KBM-7 (cell line): ENCODE results near the gene GJA3.

Experiments
- DNase-seq: peaks from one replicate; pipeline ENCODE4 v3.0.0-alpha.2; 2015
- in situ Hi-C: fragments of 300-500 bp; cut with MboI; formaldehyde crosslinking; loops from 2 replicates; pipeline ENCODE4 v1.14.3; 2020; ENCODE audit warnings: low sequenced_read_pairs, low pct_unique_long_range_greater_than_20kb, mixed read lengths

The GJA3 gene

DNA sequence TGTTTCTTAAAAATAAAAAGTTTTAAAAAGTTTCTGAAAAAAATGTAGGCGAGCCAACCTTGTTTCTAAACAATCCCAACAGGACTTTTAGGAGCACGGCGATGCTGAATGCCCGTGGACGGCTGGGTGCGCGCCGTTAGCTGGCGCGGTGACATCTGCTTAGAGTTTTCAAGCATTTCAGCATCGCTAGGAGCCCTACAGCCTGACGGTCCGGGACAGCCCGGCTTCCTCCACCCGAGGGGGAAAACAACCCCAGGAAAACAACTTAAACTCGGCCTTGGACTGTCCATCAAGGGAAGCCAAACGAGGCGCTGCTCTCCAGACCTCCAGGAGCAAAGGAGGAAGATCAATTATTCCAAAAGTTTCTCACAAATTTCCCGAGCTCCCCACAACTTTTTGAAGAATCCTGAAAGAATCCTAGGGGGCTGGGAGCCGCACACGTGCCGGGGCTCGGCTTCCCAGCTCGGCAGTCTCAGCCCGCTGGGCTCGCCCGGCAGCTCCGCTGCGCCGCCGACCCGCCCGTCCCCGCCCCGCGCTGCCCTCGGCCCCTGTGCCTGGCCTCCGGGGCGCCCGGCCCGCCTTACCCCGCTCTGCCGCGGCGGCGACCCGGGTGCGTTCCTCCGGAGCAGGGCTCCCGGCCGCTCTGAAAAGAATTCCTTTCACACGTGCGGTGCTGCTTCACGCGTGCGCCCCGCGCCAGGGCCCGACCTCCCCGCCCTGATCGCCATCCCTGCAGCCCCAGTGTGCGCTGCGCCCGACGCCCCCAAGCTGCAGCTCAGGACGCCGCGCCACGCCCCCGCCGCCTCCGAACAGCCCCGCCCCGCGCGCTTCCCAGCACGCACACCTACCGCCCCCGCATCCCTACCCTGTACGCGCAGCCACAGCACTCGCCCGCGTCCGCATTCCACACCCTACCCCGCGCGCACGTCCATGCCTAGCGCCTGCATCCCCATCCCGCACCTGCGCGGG is at the start of gene GJA3:
GJA3 (minus strand) TSS at position 747 of the 969 bp plus-strand sequence. CDS start 17,764 bp downstream, outside the sequence.
- in situ Hi-C loops: no loop called here
- peak; percentile 85 for DNase-seq

DNA sequence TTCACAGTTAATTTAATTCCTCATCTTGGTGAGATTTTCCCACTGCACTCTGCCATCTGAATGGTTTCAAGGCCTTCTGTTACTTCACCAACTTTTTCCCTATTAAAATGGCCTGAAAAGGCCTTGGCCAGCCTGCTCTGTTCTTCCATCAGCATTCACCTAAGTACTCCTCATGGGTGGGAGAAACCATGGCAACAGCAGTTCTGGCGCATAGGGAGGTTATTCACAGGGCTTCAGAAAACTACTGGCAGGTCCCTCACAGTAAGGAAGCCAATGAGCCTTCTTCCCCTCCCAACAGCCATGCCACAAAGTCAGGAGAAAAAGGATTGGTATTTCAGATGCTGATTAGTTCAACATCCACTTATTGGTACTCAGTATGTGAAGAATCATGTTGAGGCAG is 49.1 kb upstream of the GJA3 start:
- in situ Hi-C loops: no loop called here
- no peak for DNase-seq

DNA sequence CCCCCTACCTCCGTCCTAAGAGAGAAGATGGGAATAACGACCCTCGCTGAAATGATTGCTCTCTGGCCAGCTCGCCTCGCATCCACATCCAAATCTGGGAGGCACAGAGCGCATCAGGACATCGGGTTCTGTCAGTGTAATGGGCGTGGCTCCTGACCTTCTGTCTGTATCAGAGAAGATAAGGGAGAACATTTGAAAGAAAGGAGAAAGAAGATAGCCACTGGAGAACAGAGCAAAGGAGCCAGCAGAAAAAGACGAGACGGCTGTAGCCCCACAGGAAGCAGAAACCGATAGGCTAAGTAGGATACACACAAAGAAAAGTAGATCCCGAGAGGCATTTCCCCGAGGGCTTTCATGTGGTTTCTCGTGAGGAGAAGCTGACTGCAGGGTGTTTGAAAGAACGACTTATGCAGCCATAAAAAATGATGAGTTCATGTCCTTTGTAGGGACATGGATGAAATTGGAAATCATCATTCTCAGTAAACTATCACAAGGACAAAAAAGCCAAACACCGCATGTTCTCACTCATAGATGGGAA is 45.9 kb upstream of the GJA3 start:
- no peak for DNase-seq
- in situ Hi-C loops: no loop called here

DNA sequence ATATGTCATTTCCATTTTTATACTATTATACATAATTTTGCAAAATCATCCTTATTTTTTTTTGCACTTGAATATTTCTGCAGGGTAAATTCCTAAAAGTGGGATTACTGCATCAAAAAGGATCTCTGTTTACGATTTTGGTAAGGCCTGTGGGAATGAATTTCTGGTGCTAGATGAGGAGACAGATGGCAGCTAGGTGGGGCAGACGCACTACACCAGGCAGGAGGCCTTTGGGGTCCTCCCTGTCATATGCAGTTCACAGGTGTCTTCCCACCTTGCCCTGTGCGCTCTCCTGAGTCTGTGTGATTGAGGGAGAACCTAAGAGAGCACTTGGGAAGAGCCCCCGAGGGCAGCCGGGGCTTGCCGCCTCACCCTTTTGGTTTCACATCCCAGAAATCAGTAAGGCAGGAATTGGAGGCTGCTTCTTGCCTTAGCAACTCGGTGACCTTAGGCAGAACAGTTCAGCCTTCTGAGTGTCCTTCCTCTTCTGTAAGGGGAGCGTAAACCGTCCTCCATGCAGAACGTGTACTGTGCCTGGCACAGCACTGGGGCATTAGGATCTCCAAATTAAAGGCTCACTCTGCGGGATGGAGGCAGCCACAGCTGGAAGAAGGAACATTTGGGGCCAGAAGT is 45.3 kb upstream of the GJA3 start:
- in situ Hi-C loops: no loop called here
- DNase-seq: no peak

DNA sequence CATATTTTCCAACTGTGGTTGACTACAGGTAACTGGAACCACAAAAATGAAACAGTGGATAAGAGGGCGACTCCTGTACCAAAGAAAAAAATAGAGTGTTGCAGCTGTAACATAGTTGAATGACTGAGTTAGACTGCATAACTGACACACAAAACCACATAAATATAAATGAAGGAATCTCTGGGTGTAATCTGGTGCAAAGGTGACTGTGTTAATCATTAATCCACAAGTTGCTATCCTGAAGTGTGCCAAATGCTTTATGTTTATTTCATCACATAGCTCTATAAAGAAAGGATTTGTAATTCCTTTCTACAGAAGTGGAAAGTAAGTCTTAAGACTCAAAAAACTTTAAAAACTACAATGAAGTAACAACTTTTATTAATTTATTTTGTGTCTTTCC is 37.9 kb upstream of the GJA3 start:
- no peak for DNase-seq
- in situ Hi-C loops: loop anchor here (25.0 kb wide), 1 partner anchor 714 kb away; the partner anchor contains the start of gene XPO4

DNA sequence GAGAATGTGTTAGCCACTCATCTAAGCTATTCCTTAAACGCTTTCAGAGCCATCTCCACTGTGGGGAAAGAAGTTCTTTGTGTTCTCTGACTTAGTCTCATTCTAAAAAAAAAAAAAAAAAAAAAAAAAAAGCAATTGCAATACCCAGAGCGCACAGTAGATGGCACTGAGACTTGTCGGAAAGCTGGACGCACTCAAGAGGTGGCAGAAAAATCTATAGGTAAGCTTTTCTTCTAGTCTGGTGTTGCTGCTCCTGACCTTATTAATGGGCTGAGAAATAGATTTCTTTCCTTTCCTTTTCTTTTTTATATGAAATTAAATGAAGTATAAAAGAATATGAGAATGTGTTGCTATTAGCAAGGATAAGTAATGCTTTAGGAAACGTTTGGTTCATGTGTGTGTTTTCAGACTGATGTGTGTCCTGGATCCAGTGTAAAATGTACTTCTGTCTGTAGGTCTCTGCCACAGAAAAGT is 36.5 kb upstream of the GJA3 start:
- in situ Hi-C loops: loop anchor here (25.0 kb wide), 1 partner anchor 715 kb away; the partner anchor contains the start of gene XPO4
- peak; percentile 87 for DNase-seq

DNA sequence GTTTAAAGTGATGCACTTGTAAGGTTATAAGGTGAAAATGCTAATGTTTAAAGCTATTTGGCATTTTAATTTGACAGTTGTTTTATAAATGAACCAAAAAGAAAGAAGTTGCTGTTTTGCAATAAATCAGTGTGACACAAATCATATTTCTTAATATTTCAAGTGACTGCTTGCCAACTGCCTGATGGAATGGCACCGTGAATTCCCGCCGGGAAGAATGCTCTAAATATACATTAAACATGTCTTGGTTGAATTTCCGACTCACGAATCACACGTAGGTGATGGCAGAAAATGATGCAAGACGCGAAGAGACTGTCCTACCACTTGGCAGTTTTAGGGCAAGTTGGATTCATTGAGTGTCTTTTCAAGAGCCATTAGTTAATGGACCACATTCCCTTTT is 34.9 kb upstream of the GJA3 start:
- in situ Hi-C loops: loop anchor here (25.0 kb wide), 1 partner anchor 716 kb away; the partner anchor contains the start of gene XPO4

DNA sequence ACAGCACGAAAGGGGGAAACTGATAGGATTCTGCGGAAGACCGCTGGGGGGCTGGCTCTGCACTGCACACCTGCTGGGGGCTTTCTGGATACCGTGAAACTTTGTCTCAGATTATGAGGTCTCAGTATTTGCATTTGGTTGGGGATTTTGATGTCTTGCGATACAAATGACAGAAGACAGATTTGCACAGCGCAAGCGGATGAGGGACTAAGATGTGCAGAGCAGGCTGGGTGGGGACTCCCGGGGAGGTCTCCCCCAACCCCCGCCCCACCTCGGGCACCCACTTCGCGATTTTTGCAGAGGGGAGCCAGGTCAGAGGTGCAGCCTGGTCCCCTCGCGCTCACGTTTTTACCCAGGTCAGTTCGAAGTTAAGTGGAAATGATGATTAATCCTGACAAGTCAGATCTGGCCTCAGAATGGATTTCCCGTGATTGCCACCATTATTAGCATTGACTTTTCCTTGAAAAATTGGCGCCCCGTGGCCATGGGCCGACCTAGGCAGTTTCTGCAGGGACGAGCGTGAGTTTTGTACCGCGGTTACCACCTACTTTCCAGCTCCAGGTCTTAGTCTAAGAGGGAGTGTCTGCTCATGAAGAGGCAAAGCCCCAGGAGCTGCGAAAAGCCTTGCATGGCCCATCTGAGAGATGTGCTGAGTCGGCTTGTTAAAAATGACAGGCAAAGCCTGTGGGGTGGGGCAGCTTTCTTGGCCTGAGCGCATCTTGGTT is 33.2 kb upstream of the GJA3 start:
- in situ Hi-C loops: loop anchor here (25.0 kb wide), 1 partner anchor 718 kb away; the partner anchor contains the start of gene XPO4

More for the DNA sequence above, 34.9 kb upstream of the GJA3 start:
- no peak for DNase-seq

DNA sequence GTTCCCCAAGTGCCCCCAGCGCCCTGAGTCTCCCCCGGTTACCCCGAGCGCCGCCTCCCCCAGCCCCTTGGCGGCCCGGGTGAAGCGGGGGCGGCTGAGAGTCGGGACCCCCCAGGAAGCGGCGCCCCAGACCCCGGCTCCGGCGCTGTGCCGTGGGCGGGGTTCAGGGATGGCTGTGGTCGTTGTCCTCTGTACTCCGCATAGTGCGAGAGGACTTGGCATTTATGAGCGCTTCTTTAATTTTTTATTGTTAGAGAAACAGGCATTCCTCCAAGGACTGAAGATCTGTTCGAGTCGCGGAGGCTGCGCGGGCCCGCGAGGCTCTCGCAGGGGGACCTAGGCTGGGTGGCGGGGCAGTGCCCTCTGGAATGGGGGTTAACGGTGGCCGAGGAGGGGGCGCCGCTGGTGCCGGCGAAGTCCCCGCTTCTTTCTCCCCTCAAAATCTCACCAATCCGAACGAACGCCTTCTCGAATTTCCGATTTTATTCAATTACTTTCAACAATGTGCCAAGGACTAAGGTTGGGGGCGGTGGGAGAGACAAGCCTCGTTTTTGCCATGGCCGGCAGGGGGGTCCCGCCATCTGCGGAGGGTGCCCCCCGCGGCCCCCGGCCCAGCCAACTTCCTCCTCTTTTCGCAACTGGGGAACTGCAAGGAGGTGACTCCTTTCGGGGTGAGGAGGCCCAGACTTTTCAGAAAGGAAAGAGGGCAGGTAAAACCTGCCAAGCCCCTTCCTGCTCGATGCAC is 32.5 kb upstream of the GJA3 start:
- DNase-seq: peak; percentile 25
- in situ Hi-C loops: loop anchor here (25.0 kb wide), 1 partner anchor 719 kb away; the partner anchor contains the start of gene XPO4

More for the DNA sequence above, 33.2 kb upstream of the GJA3 start:
- no peak for DNase-seq

DNA sequence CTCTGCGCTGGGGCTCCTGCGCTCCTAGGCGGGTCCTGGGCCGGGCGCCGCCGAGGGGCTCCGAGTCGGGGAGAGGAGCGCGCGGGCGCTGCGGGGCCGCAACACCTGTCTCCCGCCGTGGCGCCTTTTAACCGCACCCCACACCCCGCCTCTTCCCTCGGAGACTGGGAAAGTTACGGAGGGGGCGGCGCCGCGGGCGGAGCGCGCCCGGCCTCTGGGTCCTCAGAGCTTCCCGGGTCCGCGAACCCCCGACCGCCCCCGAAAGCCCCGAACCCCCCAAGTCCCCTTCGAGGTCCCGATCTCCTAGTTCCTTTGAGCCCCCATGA is 31.9 kb upstream of the GJA3 start, which contains the start of gene GJB2:
GJB2 (minus strand) TSS at position 103 of the 326 bp plus-strand sequence. CDS start 3,357 bp downstream, outside the sequence.
- DNase-seq: no peak
- in situ Hi-C loops: loop anchor here (25.0 kb wide), 1 partner anchor 720 kb away; the partner anchor contains the start of gene XPO4

DNA sequence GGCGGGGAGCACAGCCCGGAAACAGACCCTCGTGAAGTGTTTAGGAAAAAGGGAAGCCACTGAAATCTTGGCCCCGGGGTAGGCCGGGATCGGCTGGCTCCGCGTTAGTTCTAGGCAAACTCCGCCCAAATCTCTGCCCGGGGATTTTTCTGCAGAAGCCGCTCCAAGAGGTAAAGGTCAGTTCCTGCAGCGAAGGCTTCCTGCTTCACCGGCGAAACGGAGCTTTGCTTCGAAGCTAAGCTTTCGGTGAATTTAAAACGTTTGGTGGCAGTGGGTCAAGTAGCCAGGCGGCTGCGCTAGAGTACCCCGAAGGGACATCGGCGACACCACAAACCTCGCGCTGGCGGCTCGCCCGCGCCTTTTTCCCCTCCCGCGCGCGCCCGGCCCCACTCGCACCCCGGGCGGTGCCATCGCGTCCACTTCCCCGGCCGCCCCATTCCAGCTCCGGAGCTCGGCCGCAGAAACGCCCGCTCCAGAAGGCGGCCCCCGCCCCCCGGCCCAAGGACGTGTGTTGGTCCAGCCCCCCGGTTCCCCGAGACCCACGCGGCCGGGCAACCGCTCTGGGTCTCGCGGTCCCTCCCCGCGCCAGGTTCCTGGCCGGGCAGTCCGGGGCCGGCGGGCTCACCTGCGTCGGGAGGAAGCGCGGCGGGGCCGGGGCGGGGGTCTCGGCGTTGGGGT is 31.4 kb upstream of the GJA3 start:
- DNase-seq: peak; percentile 28
- in situ Hi-C loops: loop anchor here (25.0 kb wide), 1 partner anchor 720 kb away; the partner anchor contains the start of gene XPO4

DNA sequence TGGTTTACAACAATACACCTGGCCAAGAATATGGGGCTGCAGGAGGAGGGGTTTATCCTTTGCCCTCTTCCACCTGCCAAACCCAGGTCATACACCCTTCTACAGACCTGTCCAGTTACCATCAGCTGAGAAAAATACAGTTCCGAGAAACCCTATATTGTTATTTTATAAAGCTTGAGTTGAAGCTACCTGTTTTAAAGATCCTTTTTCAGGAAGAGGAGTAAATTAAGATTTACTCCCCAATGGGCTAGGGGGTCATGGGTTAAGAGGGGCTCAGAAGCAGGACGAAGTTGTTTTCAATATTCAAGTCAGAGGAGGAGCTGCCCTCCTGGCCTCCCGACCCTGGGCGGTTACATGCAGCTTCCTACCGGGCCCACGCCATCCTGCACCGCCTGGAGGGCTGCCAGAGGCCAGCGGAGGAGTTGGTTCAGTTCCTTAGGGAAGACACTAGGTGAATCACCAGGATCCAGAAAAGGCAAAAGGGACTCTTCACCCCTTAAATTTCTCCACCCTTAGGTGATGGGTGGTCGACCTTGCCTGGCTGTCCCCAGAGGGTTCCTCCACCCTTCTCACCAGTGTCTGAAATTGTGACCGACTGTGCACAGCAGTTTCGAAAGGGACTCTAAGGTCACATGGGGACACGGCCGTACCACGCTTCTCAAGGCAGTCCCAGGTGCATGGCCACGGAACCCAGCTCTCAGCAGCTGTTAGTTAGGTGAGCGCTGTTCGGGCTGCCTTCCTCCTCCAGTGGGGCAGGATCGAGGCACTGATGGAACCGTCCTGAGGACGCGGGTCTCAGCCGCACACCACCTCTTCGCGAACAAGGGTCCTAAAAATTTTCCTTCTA is 30.7 kb upstream of the GJA3 start:
- no peak for DNase-seq
- in situ Hi-C loops: loop anchor here (25.0 kb wide), 1 partner anchor 721 kb away; the partner anchor contains the start of gene XPO4

DNA sequence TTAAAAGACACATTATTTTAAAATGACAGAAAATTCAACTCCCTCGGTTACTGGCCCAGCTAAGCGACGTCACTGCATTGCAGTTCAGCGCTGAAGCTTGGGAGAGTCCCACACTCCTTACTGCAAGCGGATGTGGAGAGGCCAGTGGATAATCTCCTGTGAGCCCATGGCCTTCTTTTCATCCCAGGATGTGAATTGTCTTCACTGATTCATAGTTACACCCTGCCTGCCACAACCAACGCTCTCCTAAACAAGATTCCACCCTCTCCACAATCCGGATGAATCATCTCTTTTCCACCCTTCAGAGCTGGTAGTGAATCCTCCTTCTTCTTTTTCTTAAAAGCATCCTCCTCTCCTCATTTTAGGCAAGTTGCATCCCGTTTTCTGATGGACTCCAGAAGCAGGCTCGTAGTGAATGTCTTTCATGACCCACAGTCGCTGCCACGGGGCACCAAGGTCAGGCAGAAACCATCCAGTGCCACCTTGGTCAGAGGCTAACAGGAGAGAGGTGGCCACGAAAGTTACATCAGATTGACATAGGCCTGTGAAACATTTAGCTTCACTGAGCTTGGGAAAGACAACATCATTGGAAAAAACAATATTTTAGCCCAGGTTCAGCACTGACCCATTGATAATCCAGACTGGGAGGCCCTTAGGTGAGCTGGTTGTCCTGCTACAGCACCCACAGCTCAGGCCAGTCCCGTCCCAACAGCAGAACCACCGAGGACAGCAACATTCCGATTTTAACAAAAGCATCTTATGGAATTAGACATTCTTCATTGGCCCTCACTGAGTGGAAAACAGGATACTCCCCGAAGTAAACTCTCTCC is 29.8 kb upstream of the GJA3 start:
- DNase-seq: no peak
- in situ Hi-C loops: loop anchor here (25.0 kb wide), 1 partner anchor 722 kb away; the partner anchor contains the start of gene XPO4

DNA sequence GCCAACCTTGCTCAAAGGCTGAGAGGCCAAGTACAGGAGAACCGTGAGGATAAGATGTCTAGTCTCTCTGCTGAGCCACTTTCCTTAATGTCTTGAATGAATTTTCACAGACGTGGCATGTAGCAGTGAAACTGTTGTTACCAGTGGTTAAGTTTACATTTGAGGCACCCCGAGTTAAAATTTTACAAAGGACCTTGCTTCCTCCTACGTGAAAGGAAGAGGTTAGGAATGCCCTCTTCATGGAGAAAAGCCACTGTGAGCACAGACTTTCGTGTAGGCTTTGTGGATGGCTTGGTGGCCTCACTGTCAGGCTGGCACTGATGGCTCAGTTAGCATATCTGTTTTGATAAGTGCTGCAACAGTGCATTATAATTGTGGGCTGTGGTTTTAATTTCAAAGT is 29.2 kb upstream of the GJA3 start:
- in situ Hi-C loops: loop anchor here (25.0 kb wide), 1 partner anchor 722 kb away; the partner anchor contains the start of gene XPO4

DNA sequence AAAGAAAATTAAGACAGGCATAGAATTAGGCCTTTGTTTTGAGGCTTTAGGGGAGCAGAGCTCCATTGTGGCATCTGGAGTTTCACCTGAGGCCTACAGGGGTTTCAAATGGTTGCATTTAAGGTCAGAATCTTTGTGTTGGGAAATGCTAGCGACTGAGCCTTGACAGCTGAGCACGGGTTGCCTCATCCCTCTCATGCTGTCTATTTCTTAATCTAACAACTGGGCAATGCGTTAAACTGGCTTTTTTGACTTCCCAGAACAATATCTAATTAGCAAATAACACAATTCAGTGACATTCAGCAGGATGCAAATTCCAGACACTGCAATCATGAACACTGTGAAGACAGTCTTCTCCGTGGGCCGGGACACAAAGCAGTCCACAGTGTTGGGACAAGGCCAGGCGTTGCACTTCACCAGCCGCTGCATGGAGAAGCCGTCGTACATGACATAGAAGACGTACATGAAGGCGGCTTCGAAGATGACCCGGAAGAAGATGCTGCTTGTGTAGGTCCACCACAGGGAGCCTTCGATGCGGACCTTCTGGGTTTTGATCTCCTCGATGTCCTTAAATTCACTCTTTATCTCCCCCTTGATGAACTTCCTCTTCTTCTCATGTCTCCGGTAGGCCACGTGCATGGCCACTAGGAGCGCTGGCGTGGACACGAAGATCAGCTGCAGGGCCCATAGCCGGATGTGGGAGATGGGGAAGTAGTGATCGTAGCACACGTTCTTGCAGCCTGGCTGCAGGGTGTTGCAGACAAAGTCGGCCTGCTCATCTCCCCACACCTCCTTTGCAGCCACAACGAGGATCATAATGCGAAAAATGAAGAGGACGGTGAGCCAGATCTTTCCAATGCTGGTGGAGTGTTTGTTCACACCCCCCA is 28.1 kb upstream of the GJA3 start:
- DNase-seq: peak; percentile 90
- in situ Hi-C loops: loop anchor here (25.0 kb wide), 1 partner anchor 723 kb away; the partner anchor contains the start of gene XPO4

More for the DNA sequence above, 29.2 kb upstream of the GJA3 start:
- no peak for DNase-seq
